BLaER1 treated with 17β-estradiol and CSF1 and Interleukin-3, amounts not matched to agents 10 nM and 100 nM (cell line): ENCODE data around the gene STK32B.
"Not testable (repeated sequence)": the region's sequence is repeated elsewhere in the genome, so short reads cannot be mapped to it uniquely, and the experiment has no call there.

ENCODE experiments used
- H3K27ac ChIP-seq, 11 experiments: shearing (Covaris generic); formaldehyde crosslinking; 2 replicates each; pipeline ENCODE4 v1.8.1; 2022
- H3K27me3 ChIP-seq, 11 experiments: shearing (Covaris generic); formaldehyde crosslinking; 2 replicates each; pipeline ENCODE4 v1.8.1; 2022
- H3K36me3 ChIP-seq, 11 experiments: shearing (Covaris generic); formaldehyde crosslinking; 2 replicates each; pipeline ENCODE4 v1.8.1; 2022
- H3K4me1 ChIP-seq, 10 experiments: shearing (Covaris generic); formaldehyde crosslinking; 2 replicates each; pipeline ENCODE4 v1.8.1; 2022
- H3K4me2 ChIP-seq, 11 experiments: shearing (Covaris generic); formaldehyde crosslinking; 2 replicates each; pipeline ENCODE4 v1.8.1; 2022
- H3K4me3 ChIP-seq, 10 experiments: shearing (Covaris generic); formaldehyde crosslinking; 2 replicates each; pipeline ENCODE4 v1.8.1; 2022
- H3K9ac ChIP-seq, 11 experiments: shearing (Covaris generic); formaldehyde crosslinking; 2 replicates each; pipeline ENCODE4 v1.8.1; 2022
- H3K9me3 ChIP-seq, 11 experiments: shearing (Covaris generic); formaldehyde crosslinking; replicated peaks in 1 of 11; 2 replicates each; pipeline ENCODE4 v1.8.1; 2022
- H4K20me1 ChIP-seq, 11 experiments: shearing (Covaris generic); formaldehyde crosslinking; 2 replicates each; pipeline ENCODE4 v1.8.1; 2022
- Cebpa-rat ChIP-seq, 11 experiments: shearing (Covaris generic); IDR thresholded peaks; 2 replicates each; pipeline ENCODE4 v1.8.1; 2022

STK32B gene

DNA sequence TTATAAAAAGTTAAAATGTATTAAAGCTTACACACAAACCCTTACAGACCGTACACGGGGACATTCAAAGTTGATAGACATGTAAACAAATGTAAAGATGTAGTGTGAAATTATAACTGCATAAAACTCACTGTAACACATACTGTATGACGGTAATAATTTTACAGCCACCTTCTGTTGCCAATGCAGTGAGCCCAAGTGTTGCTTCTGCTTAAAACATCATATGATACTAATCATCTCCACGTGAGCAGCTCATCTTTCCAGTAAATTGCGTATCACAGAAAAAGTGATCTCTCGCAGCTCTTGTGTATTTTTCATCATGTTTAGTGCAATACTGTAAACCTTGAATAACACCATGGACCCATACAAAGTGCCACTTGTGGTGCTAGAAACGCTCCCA lies 233.2 kb downstream of the STK32B start:
- H4K20me1 ChIP-seq = no peaks in the 10 kb centered on the region
- no peaks in the 10 kb centered on the region for H3K27me3 ChIP-seq
- H3K4me2 ChIP-seq = no peak overlapping the region
- no peaks in the 10 kb centered on the region for H3K36me3 ChIP-seq
- peaks cover 0 to 26% (median 0%) of the 10 kb centered on the region in 10 experiments; a peak in 4 of 20 replicates for H3K4me1 ChIP-seq
- no peak overlapping the region for H3K9ac ChIP-seq
- no peak for TF ChIP-seq Cebpa-rat (IDR thresholded peaks at IDR 0.05)
- H3K9me3 ChIP-seq = no peaks in the 10 kb centered on the region
- no peak overlapping the region for H3K4me3 ChIP-seq
- no peak overlapping the region for H3K27ac ChIP-seq

DNA sequence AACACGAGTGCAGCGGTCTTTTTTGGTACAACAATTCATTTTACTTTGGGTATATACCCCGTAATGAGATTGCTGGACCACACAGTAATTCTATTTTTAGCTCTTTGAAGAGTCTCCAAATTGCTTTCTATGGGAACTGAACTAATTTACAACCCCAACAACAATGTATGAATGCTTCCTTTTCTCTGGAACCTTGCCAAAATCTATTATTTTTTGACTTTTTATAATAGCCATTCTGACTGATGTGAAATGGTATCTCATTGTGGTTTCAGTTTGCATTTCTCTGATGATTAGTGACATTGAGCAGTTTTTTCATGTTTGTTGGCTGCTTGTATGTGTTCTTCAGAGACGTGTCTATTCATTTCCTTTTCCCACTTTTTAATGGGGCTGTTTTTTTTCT lies 240.8 kb downstream of the STK32B start:
- no peak overlapping the region for H3K9ac ChIP-seq
- H3K27ac ChIP-seq = no peak overlapping the region
- H3K36me3 ChIP-seq = no peaks in the 10 kb centered on the region
- H3K4me2 ChIP-seq = no peak overlapping the region; a peak in 1 of 22 replicates
- peaks cover 2 to 29% (median 15%) of the 10 kb centered on the region in 11 experiments; a peak in 18 of 22 replicates for H3K9me3 ChIP-seq
- TF ChIP-seq Cebpa-rat (IDR thresholded peaks at IDR 0.05) = no peak
- peaks cover 0 to 8% (median 0%) of the 10 kb centered on the region in 10 experiments; a peak in 3 of 20 replicates for H3K4me1 ChIP-seq
- H3K27me3 ChIP-seq = no peaks in the 10 kb centered on the region
- H3K4me3 ChIP-seq = no peak overlapping the region
- no peaks in the 10 kb centered on the region for H4K20me1 ChIP-seq

DNA sequence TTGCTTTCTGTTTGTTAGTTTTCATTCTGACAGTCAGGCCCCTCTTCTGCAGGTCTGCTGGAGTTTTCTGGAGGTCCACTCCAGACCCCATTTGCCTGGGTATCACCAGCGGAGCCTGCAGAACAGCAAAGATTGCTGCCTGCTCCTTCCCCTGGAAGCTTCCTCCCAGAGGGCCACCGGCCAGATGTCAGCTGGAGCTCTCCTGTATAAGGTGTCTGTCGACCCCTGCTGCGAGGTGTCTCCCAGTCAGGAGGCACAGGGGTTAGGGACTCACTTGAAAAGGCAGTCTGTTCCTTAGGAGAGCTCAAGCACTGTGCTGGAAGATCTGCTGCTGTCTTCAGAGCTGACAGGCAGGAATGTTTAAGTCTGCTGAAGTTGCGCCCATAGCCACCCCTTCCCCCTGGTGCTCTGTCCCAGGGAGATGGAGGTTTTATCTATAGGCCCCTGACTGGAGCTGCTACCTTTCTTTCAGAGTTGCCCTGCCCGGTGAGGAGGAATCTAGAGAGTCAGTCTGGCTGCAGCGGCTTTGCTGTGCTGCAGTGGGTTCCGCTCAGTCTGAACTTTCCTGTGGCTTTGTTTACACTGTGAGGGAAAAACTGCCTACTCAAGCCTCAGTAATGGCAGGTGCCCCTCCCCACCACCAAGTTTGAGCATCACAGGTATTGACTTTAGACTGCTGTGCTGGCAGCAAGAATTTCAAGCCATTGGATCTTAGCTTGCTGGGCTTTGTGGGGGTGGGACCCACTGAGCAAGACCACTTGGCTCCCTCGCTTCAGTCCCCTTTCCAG lies 246.9 kb downstream of the STK32B start:
- not testable (repeated sequence) for H3K27ac ChIP-seq, H3K9ac ChIP-seq, H3K4me3 ChIP-seq, H3K36me3 ChIP-seq, H3K27me3 ChIP-seq, H4K20me1 ChIP-seq
- H3K9me3 ChIP-seq = peaks cover 6 to 36% (median 13%) of the 10 kb centered on the region in 11 experiments; a peak in 19 of 22 replicates
- H3K4me1 ChIP-seq = peaks cover 6 to 12% (median 8%) of the 10 kb centered on the region in 10 experiments; a peak in 17 of 20 replicates
- peak overlapping the region in 3 of 11 experiments; percentile 7 to 39 (median 23); a peak in 3 of 22 replicates for H3K4me2 ChIP-seq

DNA sequence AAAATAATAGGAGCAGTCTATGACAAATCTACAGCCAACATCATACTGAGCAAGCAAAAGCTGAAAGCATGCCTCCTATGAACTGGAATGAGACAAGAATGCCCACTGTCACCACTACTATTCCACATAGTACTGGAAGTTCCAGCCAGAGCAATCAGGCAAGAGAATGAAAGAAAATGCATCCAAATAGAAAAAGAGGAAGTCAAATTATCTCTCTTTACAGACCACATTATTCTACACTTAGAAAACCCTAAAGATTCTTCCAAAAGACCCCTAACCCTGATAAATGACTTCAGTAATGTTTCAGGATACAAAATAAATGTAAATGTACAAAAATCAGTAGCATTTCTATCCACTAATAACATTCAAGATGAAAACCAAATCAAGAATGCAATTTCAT lies 249.0 kb downstream of the STK32B start:
- no peak for TF ChIP-seq Cebpa-rat (IDR thresholded peaks at IDR 0.05)
- no peaks in the 10 kb centered on the region for H3K27me3 ChIP-seq

DNA sequence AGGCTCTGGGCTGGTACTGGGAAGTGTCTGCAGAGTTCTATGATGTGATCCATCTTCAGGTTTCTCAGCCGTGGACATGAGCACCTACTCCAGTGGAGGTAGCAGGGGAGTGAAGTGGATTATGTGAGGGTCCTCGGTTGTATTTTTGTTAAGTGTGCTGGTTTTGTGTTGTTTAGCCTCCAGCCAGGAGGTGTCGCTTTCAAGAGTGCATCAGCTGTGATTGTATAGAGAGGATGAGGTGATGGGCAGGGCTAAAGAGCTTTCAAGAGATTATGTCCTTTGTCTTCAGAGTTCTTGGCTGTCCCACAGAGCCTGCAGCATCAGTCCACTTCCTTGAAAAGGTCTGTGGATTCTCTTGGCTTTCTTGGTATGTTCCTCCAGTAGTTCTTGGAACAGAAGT lies 256.6 kb downstream of the STK32B start:
- Histone ChIP-seq H3K4me3 (no peak overlapping the region), H3K9me3 (peaks cover 21 to 49% (median 37%) of the 10 kb centered on the region in 11 experiments; a peak in 21 of 22 replicates), H3K9ac (no peak overlapping the region), H3K4me2 (peak overlapping the region in 8 of 11 experiments; percentile 2 to 59 (median 48); a peak in 13 of 22 replicates), H3K4me1 (peaks cover 0 to 9% (median 7%) of the 10 kb centered on the region in 10 experiments; a peak in 13 of 20 replicates), H3K36me3 (no peaks in the 10 kb centered on the region), H4K20me1 (no peaks in the 10 kb centered on the region), H3K27ac (no peak overlapping the region), H3K27me3 (no peaks in the 10 kb centered on the region)
- TF ChIP-seq Cebpa-rat (IDR thresholded peaks at IDR 0.05) = no peak

More for the DNA sequence above, 249.0 kb downstream of the STK32B start:
- H4K20me1 ChIP-seq = no peaks in the 10 kb centered on the region
- no peak overlapping the region for H3K4me2 ChIP-seq
- peaks cover 0 to 19% (median 5%) of the 10 kb centered on the region in 11 experiments; a peak in 5 of 22 replicates for H3K9me3 ChIP-seq
- no peak overlapping the region for H3K9ac ChIP-seq
- H3K36me3 ChIP-seq = no peaks in the 10 kb centered on the region
- peaks cover 6 to 12% (median 8%) of the 10 kb centered on the region in 10 experiments; a peak in 17 of 20 replicates for H3K4me1 ChIP-seq
- no peak overlapping the region for H3K27ac ChIP-seq
- no peak overlapping the region for H3K4me3 ChIP-seq

DNA sequence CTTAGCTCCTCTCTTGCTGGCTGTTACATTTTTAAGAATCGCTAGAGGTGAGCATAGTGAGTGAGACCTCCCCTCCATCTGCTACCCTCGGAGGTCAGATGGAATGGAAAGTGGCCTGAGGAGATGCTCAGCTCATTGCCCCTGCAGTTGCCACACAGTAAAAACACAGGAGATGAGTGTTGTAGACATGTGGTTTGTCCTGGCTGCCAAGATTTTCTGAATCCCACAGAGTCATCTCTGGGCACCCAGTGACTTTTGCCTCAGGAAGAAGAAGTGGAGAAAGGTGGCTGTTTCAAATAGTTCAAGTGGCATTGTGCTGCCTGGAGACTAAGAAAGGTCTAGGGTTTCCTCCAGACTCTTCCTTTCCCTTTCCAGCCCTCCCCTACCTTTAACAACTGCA lies 271.0 kb downstream of the STK32B start:
- Histone ChIP-seq H3K4me3 (no peak overlapping the region), H3K27ac (no peak overlapping the region), H3K36me3 (peaks cover 0 to 10% (median 5%) of the 10 kb centered on the region in 11 experiments; a peak in 2 of 22 replicates), H3K9me3 (peaks cover 14 to 31% (median 21%) of the 10 kb centered on the region in 11 experiments), H3K27me3 (no peaks in the 10 kb centered on the region), H4K20me1 (no peaks in the 10 kb centered on the region), H3K4me1 (no peaks in the 10 kb centered on the region), H3K4me2 (no peak overlapping the region), H3K9ac (no peak overlapping the region)
- TF ChIP-seq Cebpa-rat (IDR thresholded peaks at IDR 0.05) = no peak

DNA sequence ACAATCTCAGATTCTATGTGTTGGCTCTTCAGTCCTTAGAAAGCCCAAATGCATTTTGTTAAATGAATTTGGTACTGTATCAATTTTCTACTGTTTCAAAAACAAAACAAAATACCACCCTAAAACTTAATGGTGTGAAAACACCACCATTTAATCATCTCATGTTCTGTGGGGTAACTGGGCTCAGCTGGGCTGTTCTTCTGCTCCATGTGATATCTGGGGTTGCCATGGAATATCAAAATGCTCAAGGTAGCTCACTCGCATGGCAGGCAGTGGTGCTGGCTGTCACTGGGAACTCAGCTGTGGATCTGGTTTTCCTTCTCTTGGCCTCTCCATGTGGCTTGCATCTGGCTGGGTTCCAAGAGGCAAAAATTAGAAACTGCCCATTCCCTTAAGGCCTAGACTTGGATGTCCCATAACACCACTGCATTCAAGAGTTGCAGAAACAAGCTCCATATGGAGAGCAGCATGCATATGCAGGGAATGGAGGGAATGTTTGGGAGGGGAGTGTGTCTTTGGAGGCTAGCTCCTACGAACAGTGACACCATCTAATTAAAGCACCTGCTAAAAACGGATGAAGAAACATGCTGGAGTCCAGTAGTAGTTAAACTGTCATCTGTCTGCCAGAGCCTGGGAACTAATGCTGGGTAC lies 279.2 kb downstream of the STK32B start:
- Histone ChIP-seq H3K27me3 (no peaks in the 10 kb centered on the region), H3K4me3 (no peak overlapping the region), H3K4me1 (no peaks in the 10 kb centered on the region), H3K9ac (no peak overlapping the region), H3K27ac (no peak overlapping the region), H4K20me1 (no peaks in the 10 kb centered on the region), H3K9me3 (peaks cover 0 to 39% (median 24%) of the 10 kb centered on the region in 11 experiments; a peak in 18 of 22 replicates), H3K4me2 (no peak overlapping the region), H3K36me3 (peaks cover 0 to 12% (median 0%) of the 10 kb centered on the region in 11 experiments; a peak in 3 of 22 replicates)
- no peak for TF ChIP-seq Cebpa-rat (IDR thresholded peaks at IDR 0.05)

DNA sequence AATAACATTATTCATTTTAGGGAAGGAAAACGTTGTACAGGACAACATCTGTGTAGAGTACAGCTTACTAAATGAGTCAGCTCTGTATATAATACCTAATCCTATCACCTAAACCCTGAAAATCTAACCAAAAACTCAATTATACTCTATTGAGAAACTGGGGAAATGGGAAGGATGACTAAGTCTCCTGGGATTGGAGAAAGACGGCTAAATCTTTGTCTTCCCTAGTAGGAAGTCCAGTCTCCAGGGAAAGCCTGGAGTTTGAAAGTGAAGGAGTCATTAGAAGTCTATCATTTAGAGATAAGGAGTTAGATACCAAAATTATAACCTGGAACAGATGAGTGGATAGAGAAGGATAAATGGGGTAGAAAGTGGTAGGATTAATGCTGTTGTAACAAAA lies 286.5 kb downstream of the STK32B start:
- no peak for TF ChIP-seq Cebpa-rat (IDR thresholded peaks at IDR 0.05)
- Histone ChIP-seq H3K27ac (no peak overlapping the region), H3K9ac (no peak overlapping the region), H3K4me1 (peaks cover 9 to 36% (median 20%) of the 10 kb centered on the region in 10 experiments), H3K4me2 (peak overlapping the region in 5 of 11 experiments; percentile 7 to 34 (median 17); a peak in 3 of 22 replicates), H3K27me3 (no peaks in the 10 kb centered on the region), H3K4me3 (no peak overlapping the region), H4K20me1 (no peaks in the 10 kb centered on the region), H3K36me3 (peaks cover 0 to 8% (median 0%) of the 10 kb centered on the region in 11 experiments; a peak in 2 of 22 replicates), H3K9me3 (peaks cover 0 to 10% (median 7%) of the 10 kb centered on the region in 11 experiments; a peak in 14 of 22 replicates)

DNA sequence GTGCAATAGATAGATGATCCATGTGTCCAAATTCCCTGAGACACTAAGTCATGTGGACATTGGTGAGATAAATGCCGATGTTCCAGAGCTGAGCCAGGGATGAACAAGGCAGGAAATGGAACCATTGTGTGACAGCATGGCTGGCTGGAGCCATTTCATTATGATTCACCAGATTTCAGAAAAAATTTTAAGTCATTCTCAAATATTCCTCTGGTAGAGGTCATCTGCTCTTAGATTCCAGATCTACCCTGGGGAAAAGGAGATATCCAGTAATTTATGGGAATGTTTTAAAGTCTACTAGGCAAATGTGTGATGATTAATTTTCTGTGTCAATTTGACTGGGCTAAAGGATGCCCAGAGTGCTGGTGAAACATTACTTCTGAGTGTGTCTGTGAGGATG lies 287.3 kb downstream of the STK32B start:
- no peak for TF ChIP-seq Cebpa-rat (IDR thresholded peaks at IDR 0.05)
- H3K9ac ChIP-seq = no peak overlapping the region
- no peaks in the 10 kb centered on the region for H4K20me1 ChIP-seq
- H3K27me3 ChIP-seq = no peaks in the 10 kb centered on the region
- no peak overlapping the region for H3K4me2 ChIP-seq
- H3K27ac ChIP-seq = no peak overlapping the region
- H3K9me3 ChIP-seq = peaks cover 0 to 9% (median 7%) of the 10 kb centered on the region in 11 experiments; a peak in 13 of 22 replicates
- no peak overlapping the region for H3K4me3 ChIP-seq
- peaks cover 9 to 36% (median 20%) of the 10 kb centered on the region in 10 experiments for H3K4me1 ChIP-seq
- H3K36me3 ChIP-seq = peaks cover 0 to 8% (median 0%) of the 10 kb centered on the region in 11 experiments; a peak in 2 of 22 replicates
